HG02970 (cell line): ENCODE measurements around the gene ADAMTSL1.
"Not testable (repeated sequence)": the region's sequence is repeated elsewhere in the genome, so short reads cannot be mapped to it uniquely, and the experiment has no call there.

Source experiments
- ATAC-seq: cut with Tn5 transposase; IDR thresholded peaks from one replicate; pipeline ENCODE4 v1.9.1; 2021; ENCODE audit warnings: mild to moderate bottlenecking, moderate library complexity, moderate number of reproducible peaks; ENCODE audit not compliant: unreplicated experiment, low FRiP score

Gene ADAMTSL1

GRCh38 chr9:18847576-18848275 lies 373.8 kb downstream of the ADAMTSL1 start:
- ATAC-seq, result no peak

- no peak for ATAC-seq
These were observed 374.7 kb downstream of the ADAMTSL1 start for GRCh38 chr9:18848657-18849056.

- ATAC-seq, result no peak
These were observed 375.3 kb downstream of the ADAMTSL1 start for GRCh38 chr9:18849270-18849669.

DNA sequence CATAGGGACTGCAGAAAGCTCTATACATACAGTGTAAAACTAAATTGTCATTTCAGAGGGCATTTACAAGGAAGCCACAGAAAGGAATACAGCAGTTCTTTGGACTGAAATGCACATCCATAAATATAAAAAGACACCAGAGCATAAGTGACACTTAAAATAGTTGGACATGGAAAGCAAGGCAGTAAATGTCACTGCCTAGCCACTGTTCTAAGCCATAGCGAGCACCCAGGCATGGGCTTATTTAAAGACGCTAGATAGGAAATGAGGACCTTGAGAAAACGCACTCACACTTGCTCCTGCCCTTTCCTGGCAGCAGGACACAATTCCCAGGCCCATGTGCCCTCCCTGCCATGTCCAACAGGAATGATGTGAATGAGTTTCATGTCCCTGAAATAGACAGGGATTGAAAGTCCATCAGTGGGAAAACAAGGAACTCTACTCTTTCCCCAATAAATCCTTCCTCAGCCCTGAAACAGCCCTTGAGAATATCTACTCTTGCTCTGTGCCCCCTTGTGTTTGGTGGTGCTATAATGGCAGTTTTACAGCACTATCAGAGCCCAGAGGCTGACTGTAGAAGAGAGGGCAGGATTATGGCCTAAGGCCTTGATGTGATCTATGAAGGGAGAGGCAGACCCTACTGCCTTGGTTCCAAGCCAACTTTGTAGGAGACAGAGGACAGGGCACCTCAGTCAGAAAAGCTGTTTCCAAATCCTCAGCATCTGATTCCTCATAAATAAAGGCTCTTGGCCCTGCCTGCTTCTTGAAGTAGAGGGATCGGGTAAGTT lies 376.1 kb downstream of the ADAMTSL1 start:
- ATAC-seq, result no peak

DNA sequence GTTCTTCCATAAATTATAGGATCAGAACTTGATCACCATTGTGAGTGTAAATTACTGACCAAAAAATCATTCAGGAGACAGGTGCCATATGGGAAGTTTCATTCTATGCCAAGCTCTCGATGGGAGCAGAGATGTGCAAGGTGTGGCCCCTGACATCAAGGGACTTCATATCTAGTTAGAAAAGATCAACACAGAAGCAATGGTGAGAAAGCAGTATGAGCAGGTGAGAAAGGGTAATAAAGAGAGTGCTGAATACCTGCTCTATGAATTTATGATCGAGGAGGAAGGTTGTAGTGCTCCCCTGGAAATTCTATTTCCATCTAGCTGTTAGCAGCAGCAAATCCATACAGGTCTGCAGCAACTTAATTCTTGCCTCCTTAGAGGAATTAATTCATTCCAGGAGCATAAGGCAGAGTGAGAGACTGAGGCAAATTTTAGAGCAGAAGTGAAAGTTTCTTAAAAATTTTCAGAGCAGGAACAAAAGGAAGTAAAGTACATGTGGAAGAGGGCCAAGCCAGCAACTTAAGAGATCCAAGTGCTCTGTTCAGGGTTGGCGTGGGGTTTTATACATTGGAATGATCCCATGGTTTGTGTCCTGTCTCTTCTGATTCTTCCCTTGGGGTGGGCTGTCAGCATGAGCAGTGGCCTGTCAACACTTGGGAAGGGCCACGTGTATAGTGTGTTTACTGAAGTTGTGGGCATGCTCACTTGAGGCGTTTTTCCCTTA lies 377.3 kb downstream of the ADAMTSL1 start:
- ATAC-seq, result no peak

DNA sequence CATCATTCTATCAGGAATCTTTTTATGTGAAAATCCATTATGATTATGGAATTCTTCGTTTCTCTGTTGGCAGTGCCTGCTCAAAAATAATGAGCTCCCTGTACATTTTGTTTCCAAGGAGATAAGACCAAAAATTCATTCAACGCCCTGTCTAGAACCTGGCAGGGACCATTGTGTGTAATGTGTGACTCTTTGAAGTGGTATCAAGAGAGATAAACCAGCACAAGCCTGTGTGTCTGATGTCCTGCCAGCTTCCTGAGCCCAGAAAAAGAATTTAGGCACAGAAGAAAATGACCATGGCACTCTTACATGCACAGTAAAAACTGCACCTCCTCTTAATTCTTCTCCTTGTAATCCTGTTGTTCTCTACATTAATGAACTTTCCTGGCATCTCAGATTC lies 381.7 kb downstream of the ADAMTSL1 start:
- ATAC-seq, result no peak

DNA sequence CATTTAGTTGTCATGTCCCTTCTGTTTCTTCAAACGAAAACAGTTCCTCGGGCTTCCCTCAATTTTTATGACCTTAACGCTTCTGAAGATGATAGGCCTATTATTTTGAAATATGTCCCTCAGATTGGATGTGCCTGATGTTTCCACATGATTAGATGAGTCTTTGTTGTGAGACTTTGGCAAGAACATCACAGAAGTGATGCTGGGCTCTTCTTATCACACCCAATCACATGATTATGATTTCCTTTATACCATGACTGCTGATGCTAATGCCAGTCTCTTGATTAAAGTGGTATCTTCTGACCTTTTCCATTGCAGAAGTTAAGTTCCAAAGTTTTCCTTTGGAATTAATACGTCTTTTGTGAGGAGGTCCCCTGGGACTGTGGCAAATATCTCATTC lies 383.4 kb downstream of the ADAMTSL1 start:
- no peak for ATAC-seq

GRCh38 chr9:18857769-18858168 lies 383.8 kb downstream of the ADAMTSL1 start:
- no peak for ATAC-seq

DNA sequence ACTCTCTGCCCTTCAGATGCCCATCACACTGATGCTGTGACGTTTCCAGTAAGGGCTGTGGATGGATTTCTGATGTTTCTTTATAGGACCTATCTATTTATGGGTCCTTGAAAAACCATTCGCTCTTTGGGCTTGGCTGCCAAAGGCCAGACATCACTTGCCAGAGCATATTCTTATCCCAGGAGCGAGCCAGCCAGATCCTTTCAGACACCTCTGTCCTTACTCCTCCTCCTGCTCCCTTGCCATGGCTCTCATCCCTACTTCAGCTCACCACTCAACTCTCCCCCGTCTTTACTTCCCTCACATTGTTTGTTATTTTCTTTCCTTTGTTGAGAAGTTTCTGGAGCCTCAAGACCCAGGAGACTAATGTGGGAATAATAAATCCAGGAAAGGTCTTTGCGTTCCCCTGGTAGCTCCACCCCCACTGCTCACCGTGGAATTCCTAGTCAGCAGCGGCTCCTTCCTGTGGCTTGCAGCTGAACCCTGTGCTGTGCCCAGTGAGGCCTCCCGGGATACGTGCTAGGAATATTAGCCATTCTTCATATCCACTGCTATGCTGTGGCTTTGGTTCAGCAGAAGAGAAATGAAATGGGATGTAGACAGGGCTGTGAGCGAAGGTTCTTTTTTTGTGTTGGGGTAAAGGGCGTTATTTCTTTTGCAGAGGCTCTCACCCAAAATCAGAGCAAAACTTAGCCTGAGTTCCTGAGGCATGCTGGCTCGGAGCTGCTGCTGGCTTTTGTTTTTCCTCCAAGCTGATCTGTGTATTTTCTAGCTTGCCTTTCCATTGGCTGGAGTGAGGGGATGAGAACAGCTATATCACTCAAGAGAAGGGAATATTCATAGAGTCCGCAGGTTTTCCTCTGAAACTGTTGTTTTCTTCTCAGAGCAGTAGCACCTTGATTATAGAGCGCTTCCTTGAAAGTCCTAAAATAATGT lies 387.9 kb downstream of the ADAMTSL1 start:
- ATAC-seq, result no peak

DNA sequence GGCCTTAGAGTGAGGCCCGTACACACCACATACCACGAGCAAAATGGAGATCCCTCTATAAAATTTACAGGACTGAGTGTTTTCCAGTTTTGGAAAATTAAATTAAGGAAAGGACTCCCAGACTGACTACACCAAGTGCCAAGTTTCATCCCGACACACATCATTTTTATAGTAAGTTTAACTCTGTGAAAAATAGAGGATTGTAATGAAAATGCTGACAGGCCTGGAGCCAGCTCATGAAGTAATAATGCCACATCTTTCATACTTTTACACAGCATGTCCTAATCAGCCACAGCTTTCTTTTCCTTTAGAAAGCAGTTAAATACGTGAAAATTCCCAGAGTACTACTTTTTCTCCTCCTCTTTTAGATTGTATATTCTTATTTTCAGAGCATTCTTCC lies 389.8 kb downstream of the ADAMTSL1 start:
- ATAC-seq, result no peak

- no peak for ATAC-seq
These were observed 390.6 kb downstream of the ADAMTSL1 start for GRCh38 chr9:18864516-18864915.

DNA sequence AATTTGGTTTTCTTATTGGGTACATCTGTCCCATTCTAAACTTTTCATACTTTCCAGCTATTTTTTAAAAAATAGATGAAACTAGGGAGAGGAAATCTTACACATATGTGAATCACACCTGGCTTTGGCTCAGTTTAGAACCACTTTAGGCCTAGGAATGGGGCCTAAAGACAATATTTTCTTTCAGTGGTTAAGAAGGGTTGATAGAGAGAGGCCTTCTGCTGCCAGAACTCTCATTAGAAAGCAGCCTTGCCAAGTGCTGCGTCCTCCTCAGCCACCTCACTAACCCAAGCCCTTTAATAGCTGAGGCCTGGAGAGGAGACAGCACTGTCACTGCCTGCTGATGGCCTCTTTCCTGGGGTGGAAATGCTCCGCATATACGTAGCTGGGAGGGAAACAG lies 391.6 kb downstream of the ADAMTSL1 start:
- ATAC-seq, result no peak

- no peak for ATAC-seq
These were observed 392.3 kb downstream of the ADAMTSL1 start for GRCh38 chr9:18866121-18866831.

GRCh38 chr9:18869725-18870124 lies 395.8 kb downstream of the ADAMTSL1 start:
- no peak for ATAC-seq

- no peak for ATAC-seq
These were observed 400.1 kb downstream of the ADAMTSL1 start for GRCh38 chr9:18874069-18874468.

- not testable (repeated sequence) for ATAC-seq
These were observed 401.0 kb downstream of the ADAMTSL1 start for GRCh38 chr9:18874990-18875389.

- no peak for ATAC-seq
These were observed 404.0 kb downstream of the ADAMTSL1 start for GRCh38 chr9:18877984-18878383.

GRCh38 chr9:18881758-18882157 lies 407.8 kb downstream of the ADAMTSL1 start:
- ATAC-seq, result no peak

DNA sequence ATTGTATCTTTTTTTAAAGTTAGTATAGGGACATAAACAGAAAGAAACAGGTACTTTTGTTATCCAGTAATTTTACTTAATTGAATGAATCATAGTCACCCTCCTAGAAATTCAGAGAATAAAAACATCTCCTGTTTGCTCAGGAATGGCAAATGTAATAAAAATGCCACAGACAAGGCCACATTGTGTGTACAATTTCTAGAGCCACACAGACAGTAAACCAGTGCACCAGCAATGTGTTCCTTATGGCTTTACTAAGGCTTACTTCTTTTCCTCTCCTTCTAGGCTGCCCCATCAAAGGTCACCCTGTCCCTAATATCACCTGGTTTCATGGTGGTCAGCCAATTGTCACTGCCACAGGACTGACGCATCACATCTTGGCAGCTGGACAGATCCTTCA lies 413.6 kb downstream of the ADAMTSL1 start:
- no peak for ATAC-seq

- ATAC-seq, result no peak
These were observed 414.3 kb downstream of the ADAMTSL1 start for GRCh38 chr9:18888290-18888689.
